DOHH2 (cell line): Measurements from ENCODE around the gene BCAR3.

Experiments used
- H3F3A ChIP-seq: fragments of 200-600 bp; sonication (generic), shearing (Covaris generic); 2 replicates; pipeline ENCODE4 v1.6.0; 2016; ENCODE audit warnings: antibody characterized with exemption, mild to moderate bottlenecking; ENCODE audit not compliant: control insufficient read depth, insufficient read depth
- H3K27ac ChIP-seq: fragments of 200-600 bp; sonication (generic); 2 replicates; pipeline ENCODE4 v1.5.1; 2014; ENCODE audit warnings: low read depth, mild to moderate bottlenecking, low read length, moderate library complexity
- H3K27me3 ChIP-seq: fragments of 200-600 bp; sonication (generic); 2 replicates; pipeline ENCODE4 v1.6.1; 2014; ENCODE audit warnings: mild to moderate bottlenecking, low read length, mixed read lengths; ENCODE audit not compliant: control insufficient read depth
- H3K36me3 ChIP-seq: fragments of 200-600 bp; sonication (generic); 2 replicates; pipeline ENCODE4 v1.6.1; 2014; ENCODE audit warnings: mild to moderate bottlenecking, low read length, moderate library complexity, mixed read lengths; ENCODE audit not compliant: control insufficient read depth
- H3K4me1 ChIP-seq: fragments of 200-600 bp; sonication (generic); 2 replicates; pipeline ENCODE4 v1.6.1; 2014; ENCODE audit warnings: mild to moderate bottlenecking, low read length, mixed read lengths; ENCODE audit not compliant: control insufficient read depth
- H3K4me2 ChIP-seq: fragments of 200-600 bp; sonication (generic); 2 replicates; pipeline ENCODE4 v1.6.0; 2014; ENCODE audit warnings: mild to moderate bottlenecking, low read length, moderate library complexity
- H3K4me3 ChIP-seq: fragments of 200-600 bp; sonication (generic); 2 replicates; pipeline ENCODE4 v1.5.1; 2014; ENCODE audit warnings: mild to moderate bottlenecking, low read length, mixed read lengths
- H3K79me2 ChIP-seq: fragments of 200-600 bp; sonication (generic); 2 replicates; pipeline ENCODE4 v1.6.1; 2014; ENCODE audit warnings: mild to moderate bottlenecking, low read length, mixed read lengths; ENCODE audit not compliant: control insufficient read depth
- H3K9me2 ChIP-seq: fragments of 200-600 bp; sonication (generic); replicated peaks from 2 replicates; pipeline ENCODE4 v1.6.1; 2014; ENCODE audit warnings: mild to moderate bottlenecking, low read length, mixed read lengths; ENCODE audit not compliant: control insufficient read depth
- H3K9me3 ChIP-seq: fragments of 200-600 bp; sonication (generic); 2 replicates; pipeline ENCODE4 v1.6.1; 2014; ENCODE audit warnings: antibody characterized with exemption, low read length, mixed read lengths; ENCODE audit not compliant: control insufficient read depth, insufficient read depth
- H4K20me1 ChIP-seq: fragments of 200-600 bp; sonication (generic); 2 replicates; pipeline ENCODE4 v1.6.0; 2014; ENCODE audit warnings: low read depth, mild to moderate bottlenecking, antibody characterized with exemption, low read length, moderate library complexity; ENCODE audit not compliant: control insufficient read depth, insufficient read depth
- EZH2phosphoT487 ChIP-seq: fragments of 200-600 bp; sonication (generic); IDR thresholded peaks from 2 replicates; pipeline ENCODE4 v1.6.1; 2017; ENCODE audit warnings: borderline replicate concordance, mild to moderate bottlenecking, antibody characterized with exemption, low read length, moderate library complexity, mixed read lengths
- TF ChIP-seq, protein P1 (sequence below): fragments of 200-600 bp; sonication (generic); IDR thresholded peaks from one replicate; pipeline ENCODE4 v1.5.1; 2014; ENCODE audit warnings: antibody characterized with exemption, mild to moderate bottlenecking, low read depth, low read length; ENCODE audit not compliant: poor library complexity, severe bottlenecking

Gene BCAR3

DNA sequence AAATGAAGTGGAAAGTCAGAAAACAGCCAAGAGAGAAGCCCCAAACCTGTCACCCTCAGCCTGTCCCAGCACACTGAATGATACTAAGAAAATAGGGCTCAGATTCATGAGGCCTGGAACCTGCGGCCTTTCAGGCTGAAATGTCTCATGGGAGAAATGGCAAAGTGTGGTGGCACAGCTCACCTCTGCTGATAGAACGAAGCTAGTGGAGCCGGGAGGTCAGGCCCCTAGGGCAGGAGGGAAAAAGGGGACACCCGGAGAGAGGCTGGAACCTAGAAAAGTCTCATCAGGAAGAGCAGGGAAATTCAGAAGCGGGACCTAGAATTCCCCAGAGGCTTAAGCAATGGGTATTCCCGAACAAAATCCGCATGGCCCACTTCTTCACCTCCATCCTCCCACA is 107.1 kb downstream of the BCAR3 start:
- Histone ChIP-seq H4K20me1 (no peaks in the 10 kb centered on the region), H3K27me3 (no peaks in the 10 kb centered on the region), H3K36me3 (peaks cover 92% of the 10 kb centered on the region), H3K4me2 (no peak overlapping the region), H3K4me1 (no peaks in the 10 kb centered on the region), H3K27ac (no peak overlapping the region), H3K9me2 (no peaks in the 10 kb centered on the region), H3K9me3 (no peaks in the 10 kb centered on the region), H3K4me3 (no peak overlapping the region), H3K79me2 (no peaks in the 10 kb centered on the region; the same call in 1 of the 2 replicates), H3F3A (no peaks in the 10 kb centered on the region)
- TF ChIP-seq, protein P1, sequence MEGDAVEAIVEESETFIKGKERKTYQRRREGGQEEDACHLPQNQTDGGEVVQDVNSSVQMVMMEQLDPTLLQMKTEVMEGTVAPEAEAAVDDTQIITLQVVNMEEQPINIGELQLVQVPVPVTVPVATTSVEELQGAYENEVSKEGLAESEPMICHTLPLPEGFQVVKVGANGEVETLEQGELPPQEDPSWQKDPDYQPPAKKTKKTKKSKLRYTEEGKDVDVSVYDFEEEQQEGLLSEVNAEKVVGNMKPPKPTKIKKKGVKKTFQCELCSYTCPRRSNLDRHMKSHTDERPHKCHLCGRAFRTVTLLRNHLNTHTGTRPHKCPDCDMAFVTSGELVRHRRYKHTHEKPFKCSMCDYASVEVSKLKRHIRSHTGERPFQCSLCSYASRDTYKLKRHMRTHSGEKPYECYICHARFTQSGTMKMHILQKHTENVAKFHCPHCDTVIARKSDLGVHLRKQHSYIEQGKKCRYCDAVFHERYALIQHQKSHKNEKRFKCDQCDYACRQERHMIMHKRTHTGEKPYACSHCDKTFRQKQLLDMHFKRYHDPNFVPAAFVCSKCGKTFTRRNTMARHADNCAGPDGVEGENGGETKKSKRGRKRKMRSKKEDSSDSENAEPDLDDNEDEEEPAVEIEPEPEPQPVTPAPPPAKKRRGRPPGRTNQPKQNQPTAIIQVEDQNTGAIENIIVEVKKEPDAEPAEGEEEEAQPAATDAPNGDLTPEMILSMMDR: no peak
- no peak for TF ChIP-seq EZH2phosphoT487

DNA sequence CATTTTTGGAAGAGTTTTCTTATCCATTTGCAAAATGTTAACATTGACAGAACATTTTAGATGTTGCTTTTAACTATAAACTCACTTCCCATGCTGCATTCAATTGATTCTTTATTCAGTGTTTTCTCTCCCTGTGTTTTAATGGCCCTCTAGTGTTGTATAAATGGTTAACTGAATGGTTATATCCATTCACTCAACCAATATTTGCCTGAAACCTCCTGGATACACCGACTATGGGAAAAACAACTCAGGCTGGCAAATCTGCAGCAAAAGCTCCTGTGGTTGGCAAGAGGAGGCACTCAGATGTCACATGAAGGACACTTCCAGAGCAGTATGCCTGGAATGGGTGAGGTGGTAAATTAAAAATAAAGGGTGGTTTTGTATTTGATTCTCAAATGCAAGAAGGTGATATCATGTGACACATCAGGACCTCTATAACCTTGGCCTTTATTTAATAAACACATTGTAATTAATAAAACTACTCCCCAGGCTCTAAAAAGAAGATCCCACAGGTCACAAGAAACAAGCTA is 107.6 kb downstream of the BCAR3 start:
- H3K4me3 ChIP-seq: no peak overlapping the region
- H3K9me3 ChIP-seq: no peaks in the 10 kb centered on the region
- no peaks in the 10 kb centered on the region for H3K79me2 ChIP-seq
- H3F3A ChIP-seq: no peaks in the 10 kb centered on the region
- H4K20me1 ChIP-seq: no peaks in the 10 kb centered on the region
- no peaks in the 10 kb centered on the region for H3K9me2 ChIP-seq
- no peak overlapping the region for H3K27ac ChIP-seq
- no peaks in the 10 kb centered on the region for H3K4me1 ChIP-seq
- H3K36me3 ChIP-seq: peaks cover 92% of the 10 kb centered on the region
- no peak for TF ChIP-seq EZH2phosphoT487
- TF ChIP-seq, protein P1: no peak
- no peak overlapping the region for H3K4me2 ChIP-seq
- no peaks in the 10 kb centered on the region for H3K27me3 ChIP-seq

DNA sequence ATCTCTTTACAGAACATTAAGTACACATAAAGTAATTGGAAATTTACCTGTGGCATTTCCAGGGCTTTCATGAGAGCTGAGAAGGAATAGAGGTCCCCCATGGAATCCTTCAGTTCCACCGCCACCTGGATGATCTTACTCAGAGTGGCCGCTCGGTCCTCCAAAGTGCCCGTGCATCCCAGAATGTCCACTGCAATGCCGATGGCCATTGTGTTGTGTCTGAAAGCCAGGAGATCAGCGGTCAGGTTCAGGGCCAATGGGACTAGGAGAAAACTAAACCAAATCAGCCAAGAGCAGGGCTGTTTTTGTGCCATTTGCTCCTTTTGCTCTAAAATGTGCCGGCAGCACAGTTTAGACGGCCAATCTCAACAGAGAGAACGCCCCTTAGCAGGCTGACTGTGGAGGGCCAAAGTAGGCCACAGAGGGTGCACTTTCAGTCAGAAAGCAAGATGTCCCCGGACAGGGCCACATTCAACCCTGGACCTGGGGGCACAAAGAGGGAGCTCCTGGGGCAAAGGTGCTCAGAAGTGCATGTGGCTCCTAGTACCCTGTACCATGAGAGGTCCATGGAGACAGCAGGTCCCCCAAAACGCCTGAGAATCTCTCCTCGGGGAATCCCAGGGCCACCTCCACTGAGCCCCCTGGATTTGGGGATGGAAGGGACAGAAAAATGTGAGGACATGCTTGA is 109.9 kb downstream of the BCAR3 start:
- TF ChIP-seq, protein P1: no peak
- no peak for TF ChIP-seq EZH2phosphoT487
- H3K9me2 ChIP-seq: no peaks in the 10 kb centered on the region
- no peaks in the 10 kb centered on the region for H3K27me3 ChIP-seq
- H3K79me2 ChIP-seq: no peaks in the 10 kb centered on the region
- H4K20me1 ChIP-seq: no peaks in the 10 kb centered on the region
- H3K4me1 ChIP-seq: no peaks in the 10 kb centered on the region
- no peaks in the 10 kb centered on the region for H3F3A ChIP-seq
- no peak overlapping the region for H3K4me3 ChIP-seq
- H3K4me2 ChIP-seq: no peak overlapping the region
- no peak overlapping the region for H3K27ac ChIP-seq
- H3K9me3 ChIP-seq: no peaks in the 10 kb centered on the region
- H3K36me3 ChIP-seq: peaks cover 91% of the 10 kb centered on the region
